Endothelial cell of umbilical vein (primary cell): ENCODE results near the gene TIMD4. TPM values are rescaled to one million over a fixed set of nuclear protein-coding genes. Genes with fewer than 3 reads are reported as not detected.

Source experiments
- BruUV-seq: library from RNA; stranded (reverse); fragments of 400-500 nt; replicated peaks from 2 replicates; lab custom pipeline; 2021; lab: Mats Ljungman, UMichigan
- CTCF ChIA-PET: fragments of 300-600, 350-600 bp; sonication (Branson Sonifier 250); formaldehyde crosslinking; loops from one replicate; lab custom pipeline; 2021; ENCODE audit warnings: antibody characterized with exemption, inconsistent platforms; lab: Charles Lee
- POLR2A ChIA-PET: fragments of 300-600, 350-600 bp; sonication (Branson Sonifier 250); formaldehyde crosslinking; loops from one replicate; lab custom pipeline; 2021; ENCODE audit warnings: antibody characterized with exemption, inconsistent platforms; lab: Charles Lee
- DNase-seq: peaks from one replicate; pipeline ENCODE4 v3.0.0-alpha.2; 2011; ENCODE audit warnings: low read depth, low spot score
- FAIRE-seq: peaks from 2 replicates; lab custom pipeline; 2011; peaks lifted over from hg19 to GRCh38; lab: Jason Lieb, UNC
- H2AFZ ChIP-seq: 2 replicates; pipeline ENCODE4 v1.6.0; 2012; ENCODE audit warnings: low read depth, low read length, control low read depth, inconsistent platforms
- H3K27ac ChIP-seq: 2 replicates; pipeline ENCODE4 v1.5.1; 2011; ENCODE audit warnings: low read depth, mild to moderate bottlenecking, control low read depth, low read length, moderate library complexity; ENCODE audit not compliant: insufficient read depth
- H3K27me3 ChIP-seq, 2 experiments: 2 replicates each; pipeline versions ENCODE4 v1.6.0 to v1.6.1; 2011; ENCODE audit warnings: low read length in 2 of 2, mixed read lengths in 1 of 2; ENCODE audit not compliant: control insufficient read depth in 2 of 2, insufficient read depth in 2 of 2
- H3K36me3 ChIP-seq, 2 experiments: 2 replicates in 1 of 2; 3 replicates in 1 of 2; pipeline ENCODE4 v1.5.1; 2011; ENCODE audit warnings: low read length in 2 of 2, mild to moderate bottlenecking in 1 of 2, moderate library complexity in 1 of 2; ENCODE audit not compliant: control insufficient read depth in 2 of 2, insufficient read depth in 2 of 2; ENCODE audit errors: extremely low read depth in 1 of 2
- H3K4me1 ChIP-seq: 3 replicates; pipeline ENCODE4 v1.5.1; 2011; ENCODE audit warnings: mild to moderate bottlenecking, low read length; ENCODE audit not compliant: control insufficient read depth, insufficient read depth; ENCODE audit errors: extremely low read depth
- H3K4me2 ChIP-seq: 2 replicates; pipeline ENCODE4 v1.6.1; 2011; ENCODE audit warnings: low read length, control low read depth, mixed read lengths; ENCODE audit not compliant: insufficient read depth
- H3K4me3 ChIP-seq, 3 experiments: fragments of 200-600 bp in 1 of 3; sonication (generic), shearing (Covaris generic) in 1 of 3; replicated peaks in 1 of 3; 2 replicates each; pipeline ENCODE4 v1.5.1; 2011 to 2016; ENCODE audit warnings: control low read depth in 3 of 3, low read length in 3 of 3, mild to moderate bottlenecking in 2 of 3, inconsistent platforms in 1 of 3, low read depth in 1 of 3, moderate library complexity in 1 of 3; ENCODE audit not compliant: insufficient read depth in 1 of 3
- H3K79me2 ChIP-seq: 2 replicates; pipeline ENCODE4 v1.6.0; 2012; ENCODE audit warnings: low read length, inconsistent platforms; ENCODE audit not compliant: control insufficient read depth, insufficient read depth
- H3K9ac ChIP-seq: replicated peaks from 2 replicates; pipeline ENCODE3; 2011; ENCODE audit warnings: low read length, control low read depth; ENCODE audit not compliant: insufficient read depth; ENCODE audit errors: extremely low read depth
- H3K9me1 ChIP-seq: replicated peaks from 3 replicates; pipeline ENCODE4 v1.6.0; 2011; ENCODE audit warnings: mild to moderate bottlenecking, low read length; ENCODE audit not compliant: control insufficient read depth, insufficient read depth; ENCODE audit errors: extremely low read depth
- H3K9me3 ChIP-seq: replicated peaks from 2 replicates; pipeline ENCODE4 v1.5.1; 2012; ENCODE audit warnings: low read length, inconsistent platforms; ENCODE audit not compliant: control insufficient read depth, insufficient read depth
- H4K20me1 ChIP-seq: replicated peaks from 2 replicates; pipeline ENCODE3; 2011; ENCODE audit warnings: mild to moderate bottlenecking, low read length; ENCODE audit not compliant: control insufficient read depth, insufficient read depth; ENCODE audit errors: extremely low read depth
- CTCF ChIP-seq, 2 donors: IDR thresholded peaks; 1 replicate in 1 of 2; 2 replicates in 1 of 2; pipeline ENCODE4 v1.5.1; 2011; ENCODE audit warnings: low read length in 2 of 2, mild to moderate bottlenecking in 2 of 2, moderate library complexity in 2 of 2, control low read depth in 1 of 2, inconsistent platforms in 1 of 2, low read depth in 1 of 2; ENCODE audit not compliant: insufficient read depth in 1 of 2; ENCODE audit errors: extremely low read depth in 1 of 2
- EZH2 ChIP-seq: IDR thresholded peaks from 2 replicates; pipeline ENCODE4 v1.6.1; 2012; ENCODE audit warnings: borderline replicate concordance, low read depth, mild to moderate bottlenecking, moderate library complexity, low read length, inconsistent platforms; ENCODE audit not compliant: severe bottlenecking
- FOS ChIP-seq: IDR thresholded peaks from 2 replicates; pipeline ENCODE4 v1.6.1; 2011; ENCODE audit warnings: mild to moderate bottlenecking, low read length, moderate library complexity, borderline replicate concordance; ENCODE audit not compliant: insufficient read depth
- GATA2 ChIP-seq: IDR thresholded peaks from 2 replicates; pipeline ENCODE4 v1.7.0; 2011; ENCODE audit warnings: low read depth, mild to moderate bottlenecking, moderate library complexity, mixed read lengths, low read length; ENCODE audit not compliant: insufficient read length, insufficient read depth
- JUN ChIP-seq: IDR thresholded peaks from 2 replicates; pipeline ENCODE4 v1.6.1; 2011; ENCODE audit warnings: borderline replicate concordance, low read depth; ENCODE audit not compliant: insufficient read length, insufficient read depth
- MAX ChIP-seq: IDR thresholded peaks from 2 replicates; pipeline ENCODE4 v1.6.1; 2011; ENCODE audit not compliant: insufficient read depth, insufficient read length
- MYC ChIP-seq: IDR thresholded peaks from one replicate; pipeline ENCODE4 v1.6.1; 2011; ENCODE audit warnings: mild to moderate bottlenecking, low read depth, low read length
- POLR2A ChIP-seq: IDR thresholded peaks from 2 replicates; pipeline ENCODE4 v1.6.1; 2012; ENCODE audit warnings: low read depth, mild to moderate bottlenecking, control low read depth, low read length
- POLR2AphosphoS5 ChIP-seq: IDR thresholded peaks from 2 replicates; pipeline ENCODE4 v1.6.1; 2012; ENCODE audit warnings: low read depth, mild to moderate bottlenecking, control low read depth, low read length, moderate library complexity; ENCODE audit not compliant: insufficient read depth
- dilution Hi-C: fragments of 300-500 bp; cut with MboI; formaldehyde crosslinking; loops from one replicate; pipeline ENCODE4 v1.15.0; 2019; ENCODE audit warnings: low sequenced_read_pairs; ENCODE audit not compliant: extremely low pct_ligation_motif_present
- intact Hi-C: fragments of 100-400 bp; cut with micrococcal nuclease; formaldehyde crosslinking; loops from one replicate; pipeline ENCODE4 v1.10.0; 2022
- polyA plus RNA-seq, 4 experiments: library from polyadenylated mRNA; depleted of rRNA in 3 of 4; stranded (reverse) in 3 of 4; unstranded in 1 of 4; fragments of >200 nt; gene quantifications; 2 replicates each; pipeline versions ENCODE4 v1.2.1 to v1.2.3, GENCODE V29; 2011 to 2012; ENCODE audit warnings: missing spikeins in 1 of 4
- total RNA-seq: library from RNA; stranded (reverse); gene quantifications from 2 replicates; pipeline ENCODE4 v1.2.3, GENCODE V29; 2021

The TIMD4 gene
- total and polyA plus RNA-seq, 2 donors (not counting 3 experiments of a cell fraction or from before 2014, with no cell fraction given), result not detected

GRCh38 chr5:156906807-156907206, 56.2 kb downstream of the TIMD4 start:
- FAIRE-seq, result no peak

More at GRCh38 chr5:156906807-156907206, 56.2 kb downstream of the TIMD4 start:
- intact Hi-C loops, result no loop called here
- Histone ChIP-seq H3K4me1 (no peaks in the 10 kb centered on the region), H3K4me2 (no peak overlapping the region), H4K20me1 (no peaks in the 10 kb centered on the region), H3K9ac (no peak overlapping the region), H3K79me2 (no peaks in the 10 kb centered on the region), H3K27me3 (no peaks in the 10 kb centered on the region), H3K9me3 (peaks cover 2% of the 10 kb centered on the region), H3K36me3 (no peaks in the 10 kb centered on the region), H3K27ac (no peak overlapping the region), H2AFZ (no peak overlapping the region), H3K4me3 (no peak overlapping the region), H3K9me1 (no peaks in the 10 kb centered on the region)
- dilution Hi-C loops, result no loop called here
- no peak for DNase-seq
- TF ChIP-seq POLR2A (no peak), POLR2AphosphoS5 (no peak), CTCF (IDR thresholded peaks at IDR 0.05; ENCODE audit: extremely low read depth in 1 of 2, insufficient read depth in 1 of 2, low read depth in 1 of 2, low read length in 2 of 2) (no peak), MAX (no peak), EZH2 (no peak), FOS (no peak), MYC (no peak), GATA2 (no peak), JUN (no peak)
- BruUV-seq, result no TSS peak
- ChIA-PET CTCF (no interaction called here), POLR2A (no interaction called here)
